HuH-7 (cell line): ENCODE measurements around the gene GTF2E1.
"Not testable (repeated sequence)": the region's sequence is repeated elsewhere in the genome, so short reads cannot be mapped to it uniquely, and the experiment has no call there.

Experiments
- DNase-seq: peaks from one replicate; pipeline ENCODE4 v3.0.0; 2011; ENCODE audit warnings: low spot score

GTF2E1 gene

DNA sequence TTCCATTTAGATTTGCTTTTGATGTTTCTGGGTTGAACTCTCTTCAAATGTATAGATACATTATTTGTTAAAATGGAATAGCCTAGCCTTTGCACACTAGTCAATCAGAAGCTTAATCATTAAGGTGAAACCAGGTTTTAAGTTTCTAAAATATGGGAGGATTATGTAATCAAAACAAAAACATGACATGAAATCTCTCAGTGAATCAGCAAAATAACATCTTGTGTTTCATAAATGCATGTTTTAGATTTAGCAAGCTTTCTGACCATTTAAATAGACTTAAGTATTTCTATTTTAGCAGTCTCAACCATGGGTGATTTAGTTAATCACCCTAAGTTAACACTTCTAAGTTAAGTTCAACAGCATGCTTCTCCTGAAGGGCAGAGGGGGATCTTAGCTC lies 11.3 kb downstream of the GTF2E1 start:
- DNase-seq, result no peak

DNA sequence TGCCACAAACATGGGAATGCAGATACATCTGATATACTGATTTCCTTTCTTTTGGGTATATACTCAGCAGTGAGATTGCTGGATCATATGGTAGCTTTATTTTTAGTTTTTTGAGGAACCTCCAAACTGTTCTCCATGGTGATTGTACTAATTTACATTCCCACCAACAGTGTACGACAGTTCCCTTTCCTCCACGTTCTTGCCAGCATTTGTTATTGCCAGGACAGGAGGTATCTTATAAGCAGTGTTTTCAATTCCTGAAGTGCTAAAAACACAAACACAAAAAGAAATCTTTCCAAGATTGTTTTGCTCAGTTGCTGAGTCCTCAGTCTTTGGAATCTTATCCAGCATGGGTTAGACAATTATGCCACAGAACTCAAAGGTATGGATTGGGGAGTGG lies 13.5 kb downstream of the GTF2E1 start:
- no peak for DNase-seq

DNA sequence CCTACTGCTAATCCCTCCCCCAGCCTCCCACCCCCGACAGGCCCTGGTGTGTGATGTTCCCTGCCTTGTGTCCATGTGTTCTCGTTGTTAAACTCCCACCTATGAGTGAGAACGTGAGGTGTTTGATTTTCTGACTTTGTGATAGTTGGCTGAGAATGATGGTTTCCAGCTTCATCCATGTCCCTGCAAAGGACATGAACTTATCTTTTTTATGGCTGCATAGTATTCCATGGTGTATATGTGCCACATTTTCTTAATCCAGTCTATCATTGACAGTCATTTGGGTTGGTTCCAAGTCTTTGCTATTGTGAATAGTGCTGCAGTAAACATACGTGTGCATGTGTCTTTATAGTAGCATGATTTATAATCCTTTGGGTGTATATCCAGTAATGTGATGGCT lies 16.0 kb downstream of the GTF2E1 start:
- not testable (repeated sequence) for DNase-seq

DNA sequence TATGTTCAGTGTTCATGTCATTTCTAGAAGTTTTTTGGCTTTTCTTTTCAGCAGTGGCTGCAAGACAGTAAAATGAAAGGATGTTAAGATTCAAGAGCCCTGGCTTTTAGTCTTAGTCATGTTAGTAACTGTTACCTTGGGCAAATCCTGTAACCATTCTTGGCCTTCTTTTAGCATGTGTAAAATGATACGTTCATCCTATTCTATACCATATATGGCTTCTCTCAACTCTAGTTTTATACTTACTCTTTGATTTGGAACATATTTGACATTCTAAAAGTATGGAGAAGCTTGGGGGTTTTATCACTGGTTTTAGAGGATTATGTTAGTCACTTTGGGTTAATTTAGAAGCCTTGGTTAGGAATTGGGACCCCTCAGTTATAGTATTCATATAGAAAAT lies 20.1 kb downstream of the GTF2E1 start:
- DNase-seq, result no peak

DNA sequence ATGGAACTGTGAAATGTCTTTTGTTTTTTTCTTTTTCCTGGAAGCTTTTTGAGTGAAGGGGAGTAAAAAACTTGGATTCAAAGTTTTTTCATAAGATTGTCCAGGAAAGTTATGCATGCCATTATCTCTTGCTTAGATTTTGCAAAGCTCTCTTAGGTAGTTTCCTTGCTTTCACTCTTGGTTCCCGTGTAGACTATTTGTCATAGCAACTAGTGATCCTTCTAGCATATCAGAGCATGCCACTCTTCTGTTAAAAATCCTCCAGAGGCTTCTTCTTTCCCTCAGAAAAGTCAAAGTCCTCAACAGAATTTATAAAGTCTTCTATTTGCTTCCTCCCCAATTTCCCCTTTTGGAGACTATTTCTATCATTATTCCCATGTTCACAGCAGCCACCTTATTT lies 21.1 kb downstream of the GTF2E1 start:
- DNase-seq, result no peak

DNA sequence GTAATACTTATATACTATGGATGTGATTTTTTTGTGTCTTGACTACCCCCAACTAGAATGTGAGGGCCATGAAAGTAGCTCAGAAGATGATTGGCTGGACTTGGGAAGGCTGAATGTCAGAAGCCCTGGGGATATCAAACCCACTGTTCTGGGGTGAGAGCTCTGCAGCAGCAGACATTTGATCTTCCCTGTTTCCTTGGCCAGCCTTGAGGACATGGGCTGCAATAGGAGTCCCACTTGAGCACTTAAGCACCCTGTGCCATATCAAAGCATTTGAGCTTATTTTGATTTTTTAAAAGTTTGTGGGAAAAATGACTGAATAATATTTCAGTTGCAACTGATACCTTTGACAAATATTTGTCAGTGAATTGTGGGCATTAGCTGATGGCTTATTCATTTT lies 21.7 kb downstream of the GTF2E1 start:
- DNase-seq, result no peak

DNA sequence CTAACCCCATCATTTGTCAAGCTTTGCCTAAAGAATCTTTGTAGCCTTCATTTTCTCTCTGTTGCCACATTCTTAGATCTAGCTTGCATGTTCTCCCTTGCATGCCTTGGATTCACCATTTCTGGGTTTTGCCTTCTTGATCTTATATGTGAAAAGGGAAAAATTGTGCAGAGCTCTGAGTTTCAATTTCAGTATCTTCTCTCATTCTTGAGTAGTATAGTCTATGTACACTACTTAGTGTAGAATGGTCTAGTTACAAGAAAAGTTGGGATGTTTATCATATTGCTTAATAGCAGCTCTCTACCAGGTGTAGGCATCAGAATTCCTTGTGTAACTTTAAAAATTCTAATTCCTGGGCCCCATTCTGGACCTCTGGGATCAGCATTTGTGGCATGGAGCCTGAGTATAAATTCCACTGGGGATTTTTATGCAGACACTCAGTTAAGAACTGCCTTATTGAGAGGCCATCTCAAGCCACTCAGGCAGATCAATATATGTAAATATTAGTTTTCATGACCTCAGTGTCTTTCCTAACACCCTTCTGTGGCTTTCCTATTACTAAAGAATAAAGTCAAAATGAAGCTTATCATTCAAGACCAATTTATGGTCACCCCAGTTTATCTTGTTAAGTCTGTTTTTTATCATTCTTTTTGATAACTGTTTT lies 23.4 kb downstream of the GTF2E1 start:
- DNase-seq, result no peak

DNA sequence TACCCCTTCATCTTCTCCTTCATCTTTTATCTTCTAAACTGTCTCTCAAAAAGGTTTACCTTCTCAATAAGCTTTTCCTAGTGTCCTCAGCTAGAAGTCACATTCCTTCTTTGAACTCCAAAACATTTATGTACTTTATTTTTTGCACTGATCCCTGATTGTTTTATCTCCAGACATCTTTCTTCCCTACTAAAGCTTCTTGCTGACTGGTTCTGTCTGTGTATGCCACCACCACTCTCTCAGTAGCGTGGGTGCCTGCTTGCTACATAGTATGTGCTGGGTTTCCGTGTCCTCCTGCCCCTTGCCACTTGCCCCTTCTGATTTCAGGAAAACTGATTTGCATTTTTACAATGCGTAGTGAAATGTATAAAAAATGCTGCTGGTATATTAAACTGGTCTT lies 24.0 kb downstream of the GTF2E1 start:
- no peak for DNase-seq

DNA sequence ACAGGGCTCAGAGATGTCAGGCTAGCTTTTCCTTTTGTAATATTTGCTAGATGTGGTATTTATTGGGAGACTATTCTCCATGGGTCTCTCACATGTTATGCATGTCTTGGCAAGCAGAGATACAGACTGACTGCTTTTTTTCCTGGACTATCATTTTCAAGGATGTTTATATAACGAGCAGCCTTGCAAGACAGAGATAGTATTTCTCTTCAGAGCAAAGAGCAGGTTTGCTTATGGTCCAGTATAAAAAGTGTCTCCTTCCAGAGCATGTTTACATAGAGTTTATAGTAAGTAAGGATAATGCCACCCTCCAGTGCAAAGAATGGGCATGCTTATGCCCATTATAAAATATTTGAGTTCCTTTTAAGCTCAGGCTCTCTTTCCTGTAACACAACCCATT lies 24.6 kb downstream of the GTF2E1 start:
- DNase-seq, result no peak

DNA sequence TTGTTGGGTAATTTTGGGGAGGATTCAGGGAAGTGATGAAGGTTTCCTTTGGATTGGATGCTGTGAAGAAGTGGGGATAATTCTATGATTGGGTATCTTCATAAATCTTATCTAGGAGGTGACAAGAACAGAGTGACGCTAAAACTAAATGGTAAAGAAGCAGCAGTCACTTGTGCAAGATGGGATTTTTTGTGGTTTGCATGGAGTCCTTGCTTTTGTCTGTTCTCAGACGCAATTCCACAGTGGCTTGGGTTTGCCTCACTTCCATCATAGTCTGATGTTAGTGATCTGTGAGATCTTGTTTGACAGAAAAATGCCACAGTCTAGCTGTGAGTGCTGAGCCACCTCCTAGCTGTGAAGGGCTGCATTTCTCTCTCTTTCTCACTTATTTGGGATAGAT lies 26.9 kb downstream of the GTF2E1 start:
- no peak for DNase-seq

DNA sequence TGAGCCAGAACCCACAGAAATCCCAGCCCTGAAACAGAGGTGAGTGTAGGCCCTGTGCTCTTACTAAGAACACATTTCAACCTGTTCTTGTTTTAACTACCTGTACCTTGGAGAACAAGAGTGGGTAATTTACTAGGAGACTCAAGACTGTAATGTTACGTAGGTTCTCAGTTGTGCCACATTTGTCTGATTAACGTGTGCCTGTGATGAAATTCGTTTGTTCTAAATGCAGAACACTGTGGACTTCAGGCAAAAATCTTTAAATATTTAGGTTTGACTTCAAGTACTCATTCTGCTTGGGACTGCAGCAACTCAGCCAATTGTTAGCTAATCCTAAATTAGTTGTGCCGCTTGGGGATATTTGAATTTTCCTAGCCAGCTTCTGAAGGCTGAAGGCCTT lies 28.3 kb downstream of the GTF2E1 start:
- DNase-seq, result no peak

DNA sequence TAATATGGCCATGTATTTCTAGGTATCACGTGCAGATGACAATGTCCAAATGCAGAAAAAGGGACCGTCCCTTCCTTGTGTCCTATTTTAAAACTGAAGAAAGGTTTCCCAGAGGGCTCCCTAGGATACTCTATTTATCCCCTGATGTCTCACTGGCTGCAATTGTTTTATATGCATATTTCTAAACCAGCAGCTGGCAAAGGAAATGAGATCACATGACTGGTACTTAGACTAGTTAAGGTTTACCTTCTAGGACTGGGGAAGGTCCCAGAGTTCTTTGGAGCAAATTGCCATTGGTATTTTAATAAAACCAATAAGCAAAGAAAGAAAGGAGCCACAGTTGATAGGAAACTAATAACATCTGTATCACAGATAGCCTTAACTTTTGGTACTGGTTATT lies 29.5 kb downstream of the GTF2E1 start:
- DNase-seq, result no peak

DNA sequence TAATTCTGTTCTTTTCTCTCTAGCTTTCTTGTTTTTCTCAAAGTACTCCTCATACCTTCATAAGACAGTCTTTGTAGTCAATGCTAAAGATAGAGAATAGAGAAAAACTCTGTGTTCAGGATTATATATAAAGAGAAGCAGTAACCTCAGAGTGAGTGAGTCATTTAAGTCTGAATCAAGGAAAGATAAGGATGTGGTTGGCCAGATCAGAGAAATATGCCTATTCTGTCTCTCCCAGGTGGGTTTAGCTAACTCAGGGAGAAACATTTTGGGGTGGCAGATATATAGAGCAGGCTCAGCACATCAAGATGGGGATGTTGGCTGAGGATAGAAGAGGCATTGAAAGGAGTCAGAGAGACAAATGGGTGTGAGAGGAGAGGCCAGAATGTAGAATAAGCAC lies 31.4 kb downstream of the GTF2E1 start:
- DNase-seq, result no peak

DNA sequence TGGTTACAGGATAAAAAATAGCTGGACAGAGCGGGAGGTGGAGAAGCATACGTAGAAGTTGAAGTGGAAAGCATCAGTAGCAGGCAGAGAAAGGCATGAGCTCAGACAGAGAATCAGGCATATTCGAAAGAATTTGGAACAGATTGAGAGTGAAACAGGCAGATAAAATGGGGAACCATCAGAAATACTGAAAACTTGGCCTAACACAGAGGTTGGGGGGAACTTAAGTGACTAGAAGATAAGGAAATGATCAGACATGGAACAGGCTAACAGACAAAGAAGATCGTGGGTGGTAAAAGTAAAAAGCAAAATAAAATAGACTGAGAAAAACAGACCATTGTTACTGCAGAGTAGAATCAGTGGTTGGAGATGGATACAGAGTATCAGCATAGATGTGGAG lies 32.9 kb downstream of the GTF2E1 start:
- no peak for DNase-seq

DNA sequence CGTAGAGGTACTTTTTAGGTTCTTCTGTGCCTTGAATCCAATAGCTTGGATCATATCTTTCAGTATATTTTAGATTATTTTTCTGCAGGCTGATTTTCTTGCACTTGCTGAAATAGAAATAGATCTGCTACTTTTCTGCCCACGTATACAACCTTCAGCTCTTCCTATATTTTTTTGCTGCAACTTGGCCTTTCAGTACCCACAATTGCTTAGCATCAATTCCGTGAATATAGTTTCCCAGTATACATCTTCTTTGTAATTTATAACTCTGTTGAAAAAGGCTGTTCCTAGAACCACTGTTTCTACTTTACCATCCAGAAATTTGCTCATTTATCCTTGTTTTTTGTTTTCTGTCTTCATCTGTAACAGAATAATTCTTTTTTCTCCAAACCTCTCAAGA lies 36.2 kb downstream of the GTF2E1 start:
- DNase-seq, result no peak

DNA sequence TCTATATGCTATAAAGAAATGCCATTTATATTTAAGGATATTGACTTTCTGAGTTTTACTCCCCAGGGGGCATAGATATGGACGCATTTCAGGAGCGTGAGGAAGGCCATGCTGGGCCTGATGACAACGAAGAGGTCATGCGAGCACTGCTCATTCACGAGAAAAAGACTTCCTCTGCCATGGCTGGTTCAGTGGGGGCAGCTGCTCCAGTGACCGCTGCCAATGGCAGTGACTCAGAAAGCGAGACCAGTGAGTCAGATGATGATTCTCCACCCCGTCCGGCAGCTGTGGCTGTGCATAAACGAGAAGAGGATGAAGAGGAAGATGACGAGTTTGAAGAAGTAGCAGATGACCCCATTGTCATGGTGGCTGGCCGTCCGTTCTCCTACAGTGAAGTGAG lies 38.4 kb downstream of the GTF2E1 start:
- no peak for DNase-seq

DNA sequence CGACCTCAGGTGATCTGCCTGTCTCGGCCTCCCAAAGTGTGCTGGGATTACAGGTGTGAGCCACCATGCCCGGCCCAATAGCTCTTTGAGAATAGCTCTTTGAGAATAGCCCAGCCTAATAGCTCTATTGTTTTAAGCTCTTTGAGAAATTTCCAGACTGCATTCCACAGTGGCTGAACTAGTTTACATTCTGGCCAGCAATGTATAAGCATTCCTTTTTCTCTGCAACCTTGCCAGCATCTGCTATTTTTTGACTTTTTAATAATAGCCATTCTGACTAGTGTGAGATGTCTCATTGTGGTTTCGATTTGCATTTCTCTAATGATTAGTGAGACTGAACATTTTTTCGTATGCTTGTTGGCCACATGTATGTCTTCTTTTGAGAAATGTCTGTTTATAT lies 43.3 kb downstream of the GTF2E1 start:
- DNase-seq, result not testable (repeated sequence)

DNA sequence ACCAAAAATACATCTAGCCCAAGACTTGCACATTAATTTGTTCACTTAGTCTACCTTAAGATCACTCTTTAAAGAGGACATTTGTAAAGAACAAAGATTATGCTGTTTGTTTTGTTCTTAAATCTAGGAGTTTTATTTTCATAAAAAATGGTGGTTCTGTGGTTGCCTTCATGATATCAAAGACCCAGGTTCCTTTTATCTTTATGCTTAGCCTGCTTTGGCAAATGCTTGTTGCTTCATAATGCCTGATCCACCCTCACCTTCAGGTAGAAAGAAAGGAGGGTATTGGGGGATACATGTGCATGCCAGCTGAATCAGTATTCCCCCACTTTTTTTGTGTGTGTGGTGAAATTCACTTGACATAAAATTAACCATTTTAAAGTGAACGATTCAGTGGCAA lies 48.5 kb downstream of the GTF2E1 start:
- no peak for DNase-seq

DNA sequence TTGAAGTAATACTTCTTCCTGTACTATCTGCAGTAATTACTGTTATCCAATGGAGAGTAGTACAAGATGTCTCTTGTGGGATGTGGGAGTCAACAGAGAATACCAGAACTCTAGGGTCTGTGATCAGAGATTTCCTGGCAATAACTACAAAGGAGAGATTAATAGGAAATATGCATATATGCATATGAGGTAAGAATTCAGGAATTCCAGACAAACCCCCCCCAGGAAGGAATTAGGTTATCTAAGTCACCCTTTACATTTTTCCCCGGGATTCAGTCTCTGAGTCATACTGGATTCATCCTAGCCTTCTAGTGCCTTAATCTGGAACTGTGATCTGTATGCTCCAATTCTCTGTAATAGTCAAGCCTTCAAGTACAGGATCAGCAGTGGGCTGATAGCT lies 49.4 kb downstream of the GTF2E1 start:
- DNase-seq, result no peak

DNA sequence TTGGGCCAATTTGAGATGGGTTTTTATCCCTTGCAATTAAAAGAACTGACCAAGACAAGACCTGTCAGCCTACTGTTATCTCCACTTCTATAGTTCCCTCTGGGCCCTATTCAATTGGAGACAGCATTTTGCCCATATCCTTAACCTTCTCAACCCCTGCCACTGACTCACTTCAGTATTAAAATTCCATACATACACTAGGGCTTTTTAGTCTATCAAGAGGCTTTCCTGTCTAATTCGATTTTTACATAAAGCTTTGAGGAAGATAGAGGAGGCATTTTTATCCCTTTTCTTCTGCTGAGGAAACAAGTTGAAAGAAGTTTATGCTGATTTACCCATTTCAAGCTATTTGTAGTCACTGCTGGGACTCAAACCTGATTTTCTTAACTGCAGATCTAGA lies 51.1 kb downstream of the GTF2E1 start:
- no peak for DNase-seq

DNA sequence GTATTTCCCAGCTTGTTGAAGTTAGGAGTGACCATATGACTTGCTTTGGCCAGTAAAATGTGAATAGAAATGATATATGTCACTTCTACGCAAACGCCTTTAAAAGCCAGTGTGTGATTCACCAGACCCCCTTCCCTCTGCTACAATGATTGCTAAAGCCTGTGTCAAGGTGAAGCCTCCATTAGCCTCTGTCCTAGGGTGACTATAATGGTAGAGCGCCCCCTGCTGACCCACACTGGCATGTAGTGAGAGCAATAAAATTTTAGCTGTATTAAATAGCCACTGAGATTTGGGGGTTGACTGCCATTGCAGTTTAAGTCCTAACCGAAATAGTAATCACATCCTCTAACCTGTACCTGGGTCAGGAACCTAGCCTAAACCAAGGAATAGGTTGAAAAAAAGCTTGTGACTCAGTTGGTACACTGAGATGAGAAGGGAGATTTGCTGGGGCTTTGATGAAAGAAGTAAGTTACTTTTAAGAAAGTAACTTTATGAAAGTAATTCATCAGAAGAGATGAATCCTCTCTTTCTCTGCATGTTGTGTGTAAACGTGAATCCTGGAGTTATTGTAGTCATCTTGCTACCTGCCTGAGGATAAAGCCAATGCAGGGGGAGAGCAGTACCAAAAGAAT lies 52.6 kb downstream of the GTF2E1 start:
- DNase-seq, result peak; percentile 51

DNA sequence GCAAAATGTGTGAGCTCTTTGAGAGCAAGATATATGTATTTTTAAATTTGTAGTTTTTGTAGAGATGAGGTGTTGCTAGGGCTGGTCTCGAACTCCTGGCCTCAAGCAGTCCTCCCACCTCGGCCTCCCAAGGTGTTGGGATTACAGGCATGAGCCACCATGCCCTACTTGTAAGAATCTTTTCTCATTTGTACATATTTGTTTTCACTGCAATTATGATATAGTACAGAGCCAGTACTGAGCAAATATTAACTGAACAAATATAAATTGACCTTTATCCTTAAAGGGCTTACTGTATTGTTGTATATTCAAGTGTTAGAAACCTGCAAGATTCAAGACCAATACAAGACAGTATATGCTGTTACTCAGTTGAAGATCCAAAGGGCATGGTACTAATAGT lies 53.4 kb downstream of the GTF2E1 start:
- DNase-seq, result no peak

DNA sequence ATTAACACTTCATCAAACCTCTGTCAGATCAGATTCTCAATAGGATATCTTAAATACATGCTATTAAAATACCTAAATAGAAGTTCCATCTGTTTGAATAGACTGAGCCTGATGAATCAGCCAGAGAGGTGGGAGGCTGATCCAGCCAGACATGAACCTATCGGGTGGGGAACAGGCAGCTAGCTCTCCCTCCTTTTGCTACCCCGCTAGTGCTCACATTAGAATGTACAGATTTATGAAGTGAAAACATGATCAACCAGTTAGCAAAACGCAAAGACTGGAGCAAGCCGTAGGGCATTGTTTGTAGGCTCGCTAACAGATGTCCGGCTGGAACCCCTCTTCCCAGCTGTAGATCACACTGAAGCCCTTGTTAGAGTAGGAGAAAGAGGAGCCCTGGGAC lies 54.4 kb downstream of the GTF2E1 start:
- DNase-seq, result no peak

DNA sequence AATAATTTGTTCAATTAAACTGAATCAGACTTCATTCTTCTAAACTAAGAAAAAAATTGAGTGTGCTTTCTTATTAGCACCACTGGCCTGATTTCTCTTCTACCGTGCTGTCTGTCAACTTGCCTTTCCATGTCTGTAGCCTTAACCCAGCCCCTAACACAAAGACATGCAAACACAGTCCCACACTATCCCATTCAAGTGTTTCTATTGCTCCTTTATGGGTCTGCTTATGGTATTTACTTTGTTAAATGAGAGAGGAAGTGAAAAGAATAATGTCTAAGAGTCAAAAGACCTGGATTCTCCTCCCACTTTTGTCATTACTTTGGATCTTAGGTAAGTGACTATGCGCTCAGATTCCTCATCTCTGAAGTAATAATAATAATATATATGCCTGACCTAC lies 55.3 kb downstream of the GTF2E1 start:
- DNase-seq, result no peak
